CD14-positive monocyte (primary cell): ENCODE measurements around the gene RAI2. TPM values are rescaled to one million over a fixed set of nuclear protein-coding genes. Genes with fewer than 3 reads are reported as not detected.

Source experiments
- DNase-seq, 3 donors: peaks; one replicate each; pipeline ENCODE4 v3.0.0-alpha.2; 2011 to 2022
- H2AFZ ChIP-seq: 2 replicates; pipeline ENCODE4 v1.6.0; 2012; ENCODE audit warnings: mild to moderate bottlenecking, low read depth, low read length, inconsistent platforms; ENCODE audit not compliant: insufficient read depth, poor library complexity, severe bottlenecking
- H3K27ac ChIP-seq, 2 donors: 1 replicate in 1 of 2; 2 replicates in 1 of 2; pipeline ENCODE4 v1.5.1; 2012 to 2013; ENCODE audit warnings: low read length in 2 of 2, control low read depth in 1 of 2, inconsistent platforms in 1 of 2, low read depth in 1 of 2, mild to moderate bottlenecking in 1 of 2
- H3K27me3 ChIP-seq, 2 donors: one replicate each; pipeline versions ENCODE4 v1.6.0 to v1.6.1; 2011 to 2013; ENCODE audit warnings: low read length in 2 of 2; ENCODE audit not compliant: control insufficient read depth in 2 of 2, insufficient read depth in 2 of 2
- H3K36me3 ChIP-seq, 2 donors: replicated peaks in 1 of 2; 1 replicate in 1 of 2; 2 replicates in 1 of 2; pipeline versions ENCODE4 v1.5.1 to v1.6.1; 2012 to 2013; ENCODE audit warnings: low read length in 2 of 2, control low read depth in 1 of 2, inconsistent platforms in 1 of 2, mild to moderate bottlenecking in 1 of 2; ENCODE audit not compliant: insufficient read depth in 2 of 2, control insufficient read depth in 1 of 2
- H3K4me1 ChIP-seq, 2 donors: 1 replicate in 1 of 2; 2 replicates in 1 of 2; pipeline versions ENCODE4 v1.5.1 to v1.6.1; 2012 to 2013; ENCODE audit warnings: low read length in 2 of 2, control low read depth in 1 of 2, inconsistent platforms in 1 of 2, mild to moderate bottlenecking in 1 of 2, moderate library complexity in 1 of 2; ENCODE audit not compliant: insufficient read depth in 2 of 2, control insufficient read depth in 1 of 2
- H3K4me2 ChIP-seq: replicated peaks from 2 replicates; pipeline ENCODE3; 2012; ENCODE audit warnings: low read length, moderate library complexity, mild to moderate bottlenecking; ENCODE audit not compliant: poor library complexity, severe bottlenecking; ENCODE audit errors: extremely low read depth
- H3K4me3 ChIP-seq, 3 experiments: fragments of 200-600 bp in 1 of 3; sonication (generic) in 1 of 3; replicated peaks in 1 of 3; 1 replicate in 2 of 3; 2 replicates in 1 of 3; pipeline ENCODE4 v1.5.1; 2011 to 2013; ENCODE audit warnings: low read length in 3 of 3, mild to moderate bottlenecking in 3 of 3, control low read depth in 2 of 3, low read depth in 2 of 3, inconsistent platforms in 1 of 3, moderate library complexity in 1 of 3
- H3K79me2 ChIP-seq: 2 replicates; pipeline ENCODE4 v1.6.0; 2012; ENCODE audit warnings: mild to moderate bottlenecking, control low read depth, inconsistent platforms, low read length, moderate library complexity; ENCODE audit not compliant: insufficient read depth
- H3K9ac ChIP-seq: 2 replicates; pipeline ENCODE4 v1.6.0; 2017; ENCODE audit warnings: low read length, mild to moderate bottlenecking; ENCODE audit not compliant: insufficient read depth, poor library complexity, severe bottlenecking
- H3K9me3 ChIP-seq, 2 donors: replicated peaks in 1 of 2; 1 replicate in 1 of 2; 2 replicates in 1 of 2; pipeline versions ENCODE4 v1.5.1 to v1.6.1; 2012 to 2013; ENCODE audit warnings: low read length in 2 of 2, control low read depth in 1 of 2; ENCODE audit not compliant: control insufficient read depth in 1 of 2, insufficient read depth in 1 of 2
- H4K20me1 ChIP-seq: 2 replicates; pipeline ENCODE4 v1.6.0; 2012; ENCODE audit warnings: mild to moderate bottlenecking, low read length, control low read depth, moderate library complexity; ENCODE audit not compliant: insufficient read depth
- H3K27ac Mint-ChIP-seq, 7 donors: one replicate each; pipeline ENCODE4 v1.8.0; 2020; ENCODE audit warnings: mild to moderate bottlenecking in 7 of 7, mixed read lengths in 7 of 7, moderate library complexity in 6 of 7, inconsistent platforms in 2 of 7
- H3K27me3 Mint-ChIP-seq, 3 donors: one replicate each; pipeline ENCODE4 v1.8.0; 2021 to 2022; ENCODE audit warnings: low read depth in 3 of 3, mild to moderate bottlenecking in 3 of 3, mixed read lengths in 3 of 3, moderate library complexity in 3 of 3, inconsistent platforms in 1 of 3
- H3K36me3 Mint-ChIP-seq, 2 donors: one replicate each; pipeline ENCODE4 v1.8.0; 2020; ENCODE audit warnings: mixed read lengths in 2 of 2, inconsistent platforms in 1 of 2, mild to moderate bottlenecking in 1 of 2
- H3K4me1 Mint-ChIP-seq: one replicate; pipeline ENCODE4 v1.8.0; 2020; ENCODE audit warnings: mild to moderate bottlenecking, mixed read lengths
- H3K4me3 Mint-ChIP-seq, 2 donors: one replicate each; pipeline ENCODE4 v1.8.0; 2020; ENCODE audit warnings: mild to moderate bottlenecking in 2 of 2, mixed read lengths in 2 of 2, moderate library complexity in 1 of 2
- H3K9me3 Mint-ChIP-seq, 7 donors: one replicate each; pipeline ENCODE4 v1.8.0; 2020 to 2022; ENCODE audit warnings: mixed read lengths in 7 of 7, mild to moderate bottlenecking in 6 of 7, moderate library complexity in 6 of 7, inconsistent platforms in 2 of 7
- WGBS: methylation state at CpG from one replicate; pipeline ENCODE4 v1.1.5; 2013; ENCODE audit warnings: missing lambda C conversion rate; ENCODE audit not compliant: insufficient coverage; 5-methylcytosine and 5-hydroxymethylcytosine counted together
- intact Hi-C, 2 donors: fragments of 100-400 bp; cut with micrococcal nuclease; formaldehyde crosslinking; loops; one replicate each; pipeline versions ENCODE4 v1.15.0 to v1.15.1; 2023
- polyA minus RNA-seq: library from RNA; depleted of rRNA, polyadenylated mRNA; stranded (reverse); fragments of >200 nt; gene quantifications from 2 replicates; pipeline ENCODE4 v1.2.3, GENCODE V29; 2012
- polyA plus RNA-seq, 3 donors: library from polyadenylated mRNA; depleted of rRNA in 1 of 3; unstranded in 2 of 3; stranded (reverse) in 1 of 3; fragments of 300-500 nt in 2 of 3; fragments of >200 nt in 1 of 3; fragmentation: Illumina TruSeq in 2 of 3; gene quantifications; 1 replicate in 2 of 3; 2 replicates in 1 of 3; pipeline ENCODE4 v1.2.3, GENCODE V29; 2012 to 2021
- total RNA-seq, 12 experiments: library from RNA in 1 of 12; stranded (reverse) in 1 of 12; fragments of 120-200 nt in 1 of 12; gene quantifications; one replicate each; pipeline ENCODE4 v1.2.4 and lab custom pipeline; 2013 to 2026; ENCODE audit warnings: mixed read lengths in 6 of 12, inconsistent platforms in 1 of 12
- TF ChIP-seq, protein P1 (sequence below): fragments of 200-600 bp; IDR thresholded peaks from one replicate; pipeline ENCODE4 v1.8.0; 2022; ENCODE audit warnings: antibody characterized with exemption, mild to moderate bottlenecking

The RAI2 gene
- total RNA-seq (2013): not detected
- polyA plus RNA-seq: not detected
- polyA minus RNA-seq: not detected in 2 replicates
- total RNA-seq (lab: John Stamatoyannopoulos, UW): 0 to 0.96 (median 0) reads per million in 11 experiments

DNA sequence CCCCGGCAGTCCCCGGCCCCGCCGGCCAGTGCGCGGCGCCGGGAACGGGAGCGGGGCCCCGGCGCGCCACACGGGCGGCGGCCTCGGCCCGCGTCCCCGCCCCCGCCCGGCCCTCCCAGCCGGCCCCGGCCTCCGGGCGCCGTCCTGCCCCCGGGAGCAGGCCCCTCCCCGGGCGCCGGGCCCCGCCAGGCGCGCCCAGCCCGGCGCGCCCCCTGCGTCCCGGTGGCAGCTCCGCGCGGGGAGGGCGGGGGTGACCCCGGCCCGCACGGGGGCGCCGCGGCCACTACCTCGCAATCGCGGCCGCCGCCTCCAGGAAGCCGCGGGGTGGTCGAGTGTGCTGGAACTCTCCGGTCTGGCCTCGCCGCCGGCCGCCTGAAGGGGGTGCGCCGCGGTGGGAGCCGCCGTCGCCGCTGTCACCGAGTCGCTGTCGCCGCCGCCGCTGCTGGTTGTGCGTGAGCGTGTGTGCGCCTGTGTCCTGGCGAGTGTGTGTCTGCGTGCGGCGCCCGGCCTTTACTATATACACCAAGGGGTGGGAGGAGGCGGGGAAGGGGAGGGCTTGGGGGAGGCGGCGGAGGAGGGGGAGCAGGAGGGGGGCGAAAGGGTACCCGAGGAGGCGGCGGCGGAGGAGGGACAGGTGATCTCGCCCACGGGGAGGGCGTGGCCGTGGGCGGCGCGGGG is at the start of gene RAI2:
RAI2 (minus strand) TSS at position 488 of the 678 bp plus-strand sequence. CDS start 59,288 bp downstream, outside the sequence.
- peak within 1 kb of the TSS; percentile 34 to 72 for H3K4me3 Mint-ChIP-seq
- Histone ChIP-seq H2AFZ (no peak within 1 kb of the TSS), H3K36me3 (no peaks in the 10 kb centered on the region), H3K4me1 (no peaks in the 10 kb centered on the region), H3K4me3 (no peak within 1 kb of the TSS), H3K4me2 (peak within 1 kb of the TSS; percentile 19), H3K27me3 (peaks cover 39 to 56% of the 10 kb centered on the region in 2 donors), H3K27ac (no peak within 1 kb of the TSS), H3K79me2 (no peaks in the 10 kb centered on the region), H3K9me3 (peaks cover 0 to 4% of the 10 kb centered on the region in 2 donors), H3K9ac (no peak within 1 kb of the TSS), H4K20me1 (no peaks in the 10 kb centered on the region)
- intact Hi-C loops: no loop called here
- TF ChIP-seq, protein P1, sequence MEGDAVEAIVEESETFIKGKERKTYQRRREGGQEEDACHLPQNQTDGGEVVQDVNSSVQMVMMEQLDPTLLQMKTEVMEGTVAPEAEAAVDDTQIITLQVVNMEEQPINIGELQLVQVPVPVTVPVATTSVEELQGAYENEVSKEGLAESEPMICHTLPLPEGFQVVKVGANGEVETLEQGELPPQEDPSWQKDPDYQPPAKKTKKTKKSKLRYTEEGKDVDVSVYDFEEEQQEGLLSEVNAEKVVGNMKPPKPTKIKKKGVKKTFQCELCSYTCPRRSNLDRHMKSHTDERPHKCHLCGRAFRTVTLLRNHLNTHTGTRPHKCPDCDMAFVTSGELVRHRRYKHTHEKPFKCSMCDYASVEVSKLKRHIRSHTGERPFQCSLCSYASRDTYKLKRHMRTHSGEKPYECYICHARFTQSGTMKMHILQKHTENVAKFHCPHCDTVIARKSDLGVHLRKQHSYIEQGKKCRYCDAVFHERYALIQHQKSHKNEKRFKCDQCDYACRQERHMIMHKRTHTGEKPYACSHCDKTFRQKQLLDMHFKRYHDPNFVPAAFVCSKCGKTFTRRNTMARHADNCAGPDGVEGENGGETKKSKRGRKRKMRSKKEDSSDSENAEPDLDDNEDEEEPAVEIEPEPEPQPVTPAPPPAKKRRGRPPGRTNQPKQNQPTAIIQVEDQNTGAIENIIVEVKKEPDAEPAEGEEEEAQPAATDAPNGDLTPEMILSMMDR: no peak
- no peaks in the 10 kb centered on the region for H3K4me1 Mint-ChIP-seq
- DNase-seq: no peak
- H3K27ac Mint-ChIP-seq: no peak within 1 kb of the TSS
- H3K36me3 Mint-ChIP-seq: no peaks in the 10 kb centered on the region
- WGBS: under 1% methylated on average over 38 of the region's 98 CpGs
- H3K27me3 Mint-ChIP-seq: peaks cover 58 to 78% (median 68%) of the 10 kb centered on the region in 3 donors
- peaks cover 0 to 8% (median 5%) of the 10 kb centered on the region in 7 donors for H3K9me3 Mint-ChIP-seq

DNA sequence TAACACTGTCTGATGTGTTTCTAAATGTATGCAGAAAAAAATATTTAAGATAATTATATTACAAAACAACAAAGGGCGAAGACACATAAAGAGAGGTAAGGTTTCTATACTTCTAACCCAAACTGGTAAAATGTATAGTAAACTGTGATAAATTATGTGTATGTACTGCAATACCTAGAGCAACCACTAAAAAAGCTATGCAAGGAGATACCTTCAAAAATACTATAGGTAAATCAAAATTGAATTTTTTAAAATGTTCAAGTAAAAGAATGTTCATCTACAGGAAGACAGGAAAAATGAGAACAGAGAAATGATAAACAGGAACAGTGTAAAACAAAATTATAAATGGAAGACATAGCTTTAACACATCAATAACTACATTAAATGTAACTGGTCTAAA is 27.3 kb upstream of the RAI2 start:
- intact Hi-C loops: no loop called here
- Histone ChIP-seq H3K9me3 (no peaks in the 10 kb centered on the region), H3K4me2 (no peak overlapping the region), H2AFZ (no peak overlapping the region), H3K4me3 (no peak overlapping the region), H4K20me1 (no peaks in the 10 kb centered on the region), H3K27ac (no peak overlapping the region), H3K4me1 (no peaks in the 10 kb centered on the region), H3K79me2 (no peaks in the 10 kb centered on the region), H3K36me3 (no peaks in the 10 kb centered on the region), H3K27me3 (peaks cover 0 to 2% of the 10 kb centered on the region in 2 donors), H3K9ac (no peak overlapping the region)
- H3K4me1 Mint-ChIP-seq: no peaks in the 10 kb centered on the region
- TF ChIP-seq, protein P1: no peak
- H3K9me3 Mint-ChIP-seq: peaks cover 0 to 6% (median 4%) of the 10 kb centered on the region in 7 donors
- peaks cover 3 to 14% (median 3%) of the 10 kb centered on the region in 3 donors for H3K27me3 Mint-ChIP-seq
- WGBS: no CpG with 5 or more reads among the region's 1 CpG
- H3K4me3 Mint-ChIP-seq: no peak overlapping the region
- no peak overlapping the region for H3K27ac Mint-ChIP-seq
- no peaks in the 10 kb centered on the region for H3K36me3 Mint-ChIP-seq
- no peak for DNase-seq
